SHP77 (cell line): ENCODE measurements around the gene CSTPP1.

ENCODE experiments used
- DNase-seq, 2 experiments: peaks; one replicate each; lab custom pipeline; 2025; lab: John Stamatoyannopoulos, UW

Gene CSTPP1

GRCh38 chr11:47132981-47133380 is 196.4 kb downstream of the CSTPP1 start:
- DNase-seq = no peak

- no peak for DNase-seq
These were observed 199.8 kb downstream of the CSTPP1 start for GRCh38 chr11:47136327-47136726.

- DNase-seq = no peak
These were observed 200.4 kb downstream of the CSTPP1 start for GRCh38 chr11:47136921-47137320.

GRCh38 chr11:47137476-47137875 is 200.9 kb downstream of the CSTPP1 start:
- no peak for DNase-seq

- DNase-seq = no peak
These were observed 203.3 kb downstream of the CSTPP1 start for GRCh38 chr11:47139878-47140277.

GRCh38 chr11:47143322-47143721 is 206.8 kb downstream of the CSTPP1 start:
- peak; percentile 89 to 90 for DNase-seq

GRCh38 chr11:47144541-47144940 is 208.0 kb downstream of the CSTPP1 start:
- DNase-seq = no peak

GRCh38 chr11:47147250-47147649 is 210.7 kb downstream of the CSTPP1 start:
- DNase-seq = peak; percentile 38 to 54

GRCh38 chr11:47147681-47148080 is 211.1 kb downstream of the CSTPP1 start:
- DNase-seq = no peak

- DNase-seq = no peak
These were observed 211.7 kb downstream of the CSTPP1 start for GRCh38 chr11:47148270-47148669.

- DNase-seq = peak; percentile 88 to 89
These were observed 212.5 kb downstream of the CSTPP1 start for GRCh38 chr11:47148903-47149531.

GRCh38 chr11:47149782-47150181 is 213.2 kb downstream of the CSTPP1 start:
- DNase-seq = no peak

- DNase-seq = no peak
These were observed 215.8 kb downstream of the CSTPP1 start for GRCh38 chr11:47152126-47152952.

- peak; percentile 73 to 81 for DNase-seq
These were observed 216.7 kb downstream of the CSTPP1 start for GRCh38 chr11:47152953-47153950.

GRCh38 chr11:47154616-47155570 is 218.3 kb downstream of the CSTPP1 start:
- no peak for DNase-seq

GRCh38 chr11:47155879-47156278 is 219.3 kb downstream of the CSTPP1 start:
- no peak for DNase-seq

- no peak for DNase-seq
These were observed 219.8 kb downstream of the CSTPP1 start for GRCh38 chr11:47156333-47156732.

- DNase-seq = no peak
These were observed 220.4 kb downstream of the CSTPP1 start for GRCh38 chr11:47156951-47157350.

- no peak for DNase-seq
These were observed 221.2 kb downstream of the CSTPP1 start for GRCh38 chr11:47157805-47158204.

- no peak for DNase-seq
These were observed 221.7 kb downstream of the CSTPP1 start for GRCh38 chr11:47158242-47158641.

GRCh38 chr11:47160753-47161133 is 224.2 kb downstream of the CSTPP1 start:
- DNase-seq = no peak
